ENCODE measurements around the gene MYADM.

- no peak for TF ChIP-seq CTCF (IDR thresholded peaks at IDR 0.05; ENCODE audit: low read depth, low read length, poor library complexity, severe bottlenecking)
- no peak for TF ChIP-seq EZH2phosphoT487 (IDR thresholded peaks at IDR 0.05; ENCODE audit: borderline replicate concordance, low read length)
Observed at GRCh38 chr19:53909471-53910169, 41.9 kb downstream of the MYADM start.
